ENCODE results near the gene DEFB124. TPM values are rescaled to one million over a fixed set of nuclear protein-coding genes. Genes with fewer than 3 reads are reported as not detected.

The DEFB124 gene
- total RNA-seq, 1 donor: not detected

GRCh38 chr20:31485450-31486339 lies 10.8 kb upstream of the DEFB124 start:
- DNase-seq (ENCODE audit: low read depth): peak; percentile 25
- no peak for TF ChIP-seq CTCF (IDR thresholded peaks at IDR 0.05; ENCODE audit: insufficient read depth, low read depth, low read length)
- peak overlapping the region; percentile 25 for H3K4me3 ChIP-seq (ENCODE audit: low read depth, low read length)

GRCh38 chr20:31484001-31484400 lies 9.1 kb upstream of the DEFB124 start:
- no peak overlapping the region for H3K4me3 ChIP-seq (ENCODE audit: low read depth, low read length)
- TF ChIP-seq CTCF (IDR thresholded peaks at IDR 0.05; ENCODE audit: insufficient read depth, low read depth, low read length): no peak
- DNase-seq (ENCODE audit: low read depth): no peak

- TF ChIP-seq CTCF (IDR thresholded peaks at IDR 0.05; ENCODE audit: insufficient read depth, low read depth, low read length): no peak
- no peak for DNase-seq (ENCODE audit: low read depth)
- no peak overlapping the region for H3K4me3 ChIP-seq (ENCODE audit: low read depth, low read length)
Measured at GRCh38 chr20:31476643-31477215, 1.8 kb upstream of the DEFB124 start.

GRCh38 chr20:31476294-31476585 lies 1.3 kb upstream of the DEFB124 start:
- no peak for TF ChIP-seq CTCF (IDR thresholded peaks at IDR 0.05; ENCODE audit: insufficient read depth, low read depth, low read length)

GRCh38 chr20:31475472-31476293 lies 756 bp upstream of the DEFB124 start:
- TF ChIP-seq CTCF (IDR thresholded peaks at IDR 0.05; ENCODE audit: insufficient read depth, low read depth, low read length): no peak
- H3K4me3 ChIP-seq (ENCODE audit: low read depth, low read length): no peak overlapping the region
- DNase-seq (ENCODE audit: low read depth): no peak

More at GRCh38 chr20:31476294-31476585, 1.3 kb upstream of the DEFB124 start:
- DNase-seq (ENCODE audit: low read depth): no peak
- H3K4me3 ChIP-seq (ENCODE audit: low read depth, low read length): no peak overlapping the region

- DNase-seq (ENCODE audit: low read depth): no peak
- no peak overlapping the region for H3K4me3 ChIP-seq (ENCODE audit: low read depth, low read length)
- TF ChIP-seq CTCF (IDR thresholded peaks at IDR 0.05; ENCODE audit: insufficient read depth, low read depth, low read length): no peak
Measured at GRCh38 chr20:31474097-31474436, 860 bp downstream of the DEFB124 start.

Data from fibroblast of villous mesenchyme (primary cell).